Islet of Langerhans (tissue), 1 donor: Measurements from ENCODE around the gene SEC31B.

Experiments
- FAIRE-seq: peaks from one replicate; lab custom pipeline; 2011; peaks lifted over from hg19 to GRCh38; lab: Jason Lieb, UNC

Gene SEC31B

GRCh38 chr10:100529475-100530298 is 10.0 kb upstream of the SEC31B start, which contains the start of gene NDUFB8:
Gene NDUFB8 (minus strand): TSS chr10:100529871. CDS start chr10:100529851, 20 bp downstream.
- no peak for FAIRE-seq

- no peak for FAIRE-seq
Measured at GRCh38 chr10:100528921-100529474, 9.3 kb upstream of the SEC31B start.

DNA sequence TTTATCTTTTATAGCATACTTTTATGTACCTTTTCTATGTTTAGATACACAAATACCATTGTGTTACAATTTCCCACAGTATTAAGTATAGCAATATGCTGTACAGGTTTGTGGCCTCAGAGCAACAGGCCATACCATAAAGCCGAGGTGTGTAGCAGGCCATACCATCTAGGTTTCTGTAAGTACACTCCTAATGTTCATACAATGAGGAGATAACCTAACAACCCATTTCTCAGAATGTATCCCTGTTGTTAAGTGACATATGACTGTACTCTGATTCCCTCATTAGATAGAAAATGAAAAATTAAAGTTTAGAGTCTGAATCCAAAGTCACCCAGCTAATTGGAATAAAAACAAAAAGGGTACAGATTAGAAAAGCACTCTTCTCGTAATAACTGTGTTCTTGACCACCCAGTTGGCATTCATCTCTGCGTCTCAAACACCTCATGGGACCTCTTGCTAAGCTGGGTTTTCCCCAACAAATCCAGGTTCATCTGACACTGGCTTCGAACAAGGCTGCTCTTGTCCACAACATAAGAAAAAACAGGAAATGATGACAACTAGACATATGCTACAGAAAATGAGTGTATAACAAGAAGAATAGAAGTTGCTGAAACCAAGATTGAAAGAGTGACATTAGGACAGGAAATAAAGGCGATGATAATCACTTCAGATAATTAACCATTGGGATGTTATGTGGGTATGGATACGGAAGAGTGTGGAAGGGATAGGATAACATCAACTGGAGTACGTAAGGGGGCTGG is 8.6 kb upstream of the SEC31B start:
- no peak for FAIRE-seq

DNA sequence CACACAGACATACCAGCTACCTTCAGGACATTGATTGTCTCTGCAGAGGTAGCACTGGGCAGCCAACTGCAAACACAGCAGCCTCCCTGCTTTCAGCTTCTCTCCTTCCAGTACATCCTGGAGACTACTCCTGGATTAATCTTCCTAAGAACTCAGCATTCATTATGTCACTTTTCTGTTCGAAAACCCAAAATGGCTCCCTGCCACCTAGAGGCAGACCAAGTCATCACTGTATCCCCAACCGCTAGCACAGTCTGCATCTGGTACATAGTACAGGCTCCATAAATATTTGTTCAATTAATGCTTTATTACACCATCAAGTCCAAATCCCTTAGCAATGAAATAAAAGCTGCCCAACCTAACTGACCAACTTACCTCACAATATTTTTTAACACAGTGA is 5.0 kb upstream of the SEC31B start:
- no peak for FAIRE-seq

DNA sequence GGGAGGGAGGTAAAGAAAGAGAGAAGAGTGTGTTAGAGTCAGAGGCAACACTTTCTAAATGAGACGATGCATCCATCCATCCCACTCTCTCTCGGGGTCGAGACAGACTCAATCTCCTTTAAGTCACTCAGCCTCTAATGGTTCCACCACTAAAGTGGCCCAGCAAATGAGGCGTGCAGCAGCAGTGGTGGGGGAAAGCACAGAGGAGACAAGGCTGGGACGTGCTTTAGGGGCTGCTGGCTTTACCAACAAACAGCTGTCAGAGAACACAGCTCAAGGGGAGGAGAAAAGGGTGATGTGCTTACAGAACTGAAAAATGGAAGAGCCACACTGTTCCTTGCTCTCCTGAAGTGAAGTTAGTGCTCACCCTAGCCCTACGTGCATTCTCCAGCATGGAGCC is 4.5 kb upstream of the SEC31B start:
- no peak for FAIRE-seq

DNA sequence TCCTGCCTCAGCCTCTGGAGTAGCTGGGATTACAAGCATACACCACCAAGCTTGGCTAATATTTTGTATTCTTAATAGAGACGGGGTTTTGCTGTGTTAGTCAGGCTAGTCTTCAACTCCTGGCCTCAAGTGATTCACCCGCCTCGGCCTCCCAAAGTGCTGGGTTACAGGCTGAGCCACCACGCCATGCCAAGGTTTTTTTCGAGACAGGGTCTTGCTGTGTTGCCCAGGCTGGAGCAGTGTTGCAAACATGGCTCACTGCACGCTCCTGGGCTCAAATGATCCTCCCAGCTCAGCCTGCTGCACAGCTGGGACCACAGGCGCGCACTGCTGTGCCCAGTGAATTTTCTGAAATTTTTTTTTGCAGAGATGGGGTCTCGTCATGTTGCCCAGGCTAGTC is 3.3 kb upstream of the SEC31B start:
- FAIRE-seq, result no peak

- FAIRE-seq, result no peak
Measured at GRCh38 chr10:100522107-100522801, 2.6 kb upstream of the SEC31B start.

DNA sequence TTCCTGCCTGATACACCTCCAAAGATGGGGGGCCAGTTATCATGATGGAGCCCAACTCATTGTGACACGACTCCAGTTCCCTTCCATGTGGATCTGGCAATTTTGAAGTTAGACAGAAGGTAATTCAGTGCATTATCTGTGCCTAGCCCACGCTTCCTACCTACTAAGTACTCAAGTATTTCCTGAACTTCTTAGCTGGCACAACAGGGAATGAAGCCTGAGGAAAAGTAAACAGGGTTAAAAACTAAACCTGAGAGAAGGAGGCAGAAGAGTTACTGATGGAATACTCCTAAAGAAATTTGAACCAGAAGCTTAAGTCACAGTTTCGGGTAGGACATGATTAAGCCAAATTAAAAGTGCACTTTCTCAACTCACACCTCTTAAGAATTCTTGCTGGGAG is 1.1 kb upstream of the SEC31B start:
- no peak for FAIRE-seq

GRCh38 chr10:100518761-100519241 is 860 bp downstream of the SEC31B start:
- peak; percentile 81 for FAIRE-seq

GRCh38 chr10:100516847-100517246 is 2.8 kb downstream of the SEC31B start:
- FAIRE-seq, result peak; percentile 90

DNA sequence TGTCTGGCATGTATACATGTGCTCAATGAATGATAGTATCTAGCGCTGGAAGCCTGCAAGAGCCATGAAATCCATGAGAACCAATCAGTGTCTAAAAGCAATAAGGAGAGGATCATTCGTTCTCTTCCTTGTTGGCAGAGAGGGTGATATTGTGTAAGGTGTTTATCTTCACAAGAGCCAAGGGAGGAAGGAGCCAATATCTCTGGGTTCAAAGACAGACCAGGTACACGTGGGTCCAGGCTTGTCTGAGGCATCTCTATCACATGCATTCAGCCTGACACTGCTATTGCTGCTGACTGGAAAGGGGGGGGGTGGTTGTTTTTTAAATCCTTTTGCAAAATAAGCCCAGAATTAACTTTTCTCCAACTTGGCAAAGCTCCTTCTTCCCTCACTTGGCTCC is 4.0 kb downstream of the SEC31B start:
- FAIRE-seq, result no peak

- FAIRE-seq, result no peak
Measured at GRCh38 chr10:100510533-100511308, 8.9 kb downstream of the SEC31B start.

DNA sequence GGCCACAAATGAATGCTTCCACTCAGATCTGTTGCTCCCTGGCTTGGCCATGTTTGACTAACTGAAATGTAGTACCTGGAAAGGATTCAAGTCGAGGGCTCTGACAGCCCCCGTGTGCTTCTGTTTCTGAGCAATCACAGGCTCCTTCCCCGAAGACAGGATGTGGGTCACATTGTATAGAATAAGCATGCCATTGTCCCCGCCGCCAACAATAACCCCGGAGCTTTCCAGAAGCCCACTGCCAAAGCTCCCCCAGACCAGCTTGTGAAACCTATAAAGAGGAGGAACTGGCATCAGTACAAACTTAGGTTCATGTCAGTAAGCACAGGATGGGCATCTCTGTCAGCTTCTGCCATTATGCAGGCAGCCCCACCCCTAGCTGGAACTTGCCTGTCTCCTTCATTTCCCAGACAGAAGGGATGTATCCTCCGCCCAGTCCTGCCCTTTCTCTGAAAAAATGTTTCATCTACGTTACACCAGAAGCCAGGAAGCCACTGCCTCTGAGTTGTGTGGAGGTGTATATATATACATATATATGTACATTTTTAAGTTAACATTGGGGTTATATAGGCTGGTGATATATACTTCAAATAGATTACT is 10.3 kb downstream of the SEC31B start:
- FAIRE-seq, result no peak

GRCh38 chr10:100508691-100509150 is 10.9 kb downstream of the SEC31B start:
- no peak for FAIRE-seq

GRCh38 chr10:100508266-100508665 is 11.4 kb downstream of the SEC31B start:
- no peak for FAIRE-seq

DNA sequence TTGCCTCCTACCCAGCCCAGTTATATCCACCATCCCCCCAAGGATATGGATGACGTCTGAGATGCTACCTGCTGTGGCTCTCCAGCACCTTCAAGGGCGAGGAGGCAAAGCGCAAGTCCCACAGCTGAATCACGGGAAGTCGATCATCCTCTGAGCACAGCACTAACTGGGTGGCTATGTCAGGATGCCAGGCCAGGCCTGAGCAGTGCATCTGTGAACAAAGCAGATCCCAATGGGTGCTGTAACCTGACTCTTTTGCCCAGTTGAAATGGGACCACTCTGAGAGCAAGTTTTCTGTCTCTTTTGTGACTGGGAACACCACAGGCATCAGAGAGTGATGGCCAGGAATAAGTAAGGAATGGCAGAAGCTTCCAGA is 12.3 kb downstream of the SEC31B start:
- no peak for FAIRE-seq

- no peak for FAIRE-seq
Measured at GRCh38 chr10:100506596-100507356, 12.9 kb downstream of the SEC31B start.

GRCh38 chr10:100505164-100505563 is 14.5 kb downstream of the SEC31B start:
- no peak for FAIRE-seq

DNA sequence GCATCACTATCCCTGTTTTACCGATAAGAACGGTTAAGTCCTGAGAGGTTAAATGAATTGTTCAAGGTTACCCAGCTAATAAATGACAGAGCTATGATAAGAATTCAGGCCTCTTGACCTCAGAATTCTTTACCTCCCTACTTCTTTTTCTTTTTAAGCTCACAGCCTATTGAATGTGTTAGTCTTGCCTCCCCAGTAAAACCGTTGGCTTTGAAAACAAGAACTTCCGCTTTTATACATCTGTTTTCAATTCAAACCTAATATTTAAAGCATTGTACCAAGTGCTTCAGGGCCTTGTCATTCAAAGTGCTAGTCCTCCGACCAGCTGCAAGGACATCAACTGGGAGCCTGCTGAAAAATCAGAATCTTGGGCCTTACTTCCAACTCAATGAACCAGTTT is 15.6 kb downstream of the SEC31B start:
- no peak for FAIRE-seq

- FAIRE-seq, result no peak
Measured at GRCh38 chr10:100502926-100503494, 16.7 kb downstream of the SEC31B start.
